HCT116 (cell line): ENCODE data around the gene FBXO34. TPM values are rescaled to one million over a fixed set of nuclear protein-coding genes. Genes with fewer than 3 reads are reported as not detected.

Experiments
- ATAC-seq: fragments of 200-7000 bp; cut with Tn5 transposase; 2 replicates; pipeline ENCODE4 v1.9.1; 2020; ENCODE audit warnings: mild to moderate bottlenecking, moderate library complexity
- BruUV-seq: library from RNA; stranded (reverse); fragments of 400-500 nt; replicated peaks from 2 replicates; lab custom pipeline; 2021; lab: Mats Ljungman, UMichigan
- CTCF ChIA-PET: fragments of 300-600 bp; sonication (Branson Sonifier 250); formaldehyde crosslinking; loops from one replicate; lab custom pipeline; 2021; ENCODE audit warnings: antibody characterized with exemption; lab: Charles Lee
- POLR2A ChIA-PET: fragments of 300-600, 350-600 bp; sonication (Branson Sonifier 250); formaldehyde crosslinking; loops from one replicate; lab custom pipeline; 2021; ENCODE audit warnings: antibody characterized with exemption; lab: Charles Lee
- RAD21 ChIA-PET, 2 experiments: fragments of 300-600 bp; sonication (Branson Sonifier 250); formaldehyde crosslinking; loops; one replicate each; lab custom pipeline; 2023; ENCODE audit warnings: low total read pairs in 2 of 2; ENCODE audit not compliant: uncharacterized antibody in 2 of 2, unreplicated experiment in 2 of 2, low non-redundant PET in 1 of 2; lab: Charles Lee
- DNase-seq: peaks from one replicate; pipeline ENCODE4 v3.0.0-alpha.2; 2010; ENCODE audit warnings: low read depth, low spot score
- H2AFZ ChIP-seq: fragments of 200-600 bp; shearing (Covaris generic), sonication (generic); 2 replicates; pipeline ENCODE4 v1.6.1; 2017; ENCODE audit warnings: low read depth, mixed run types, mixed read lengths, antibody characterized with exemption, low read length; ENCODE audit not compliant: poor library complexity, severe bottlenecking
- H3K27ac ChIP-seq: 2 replicates; pipeline ENCODE4 v1.5.1; 2012; ENCODE audit warnings: low read depth, low read length
- H3K27me3 ChIP-seq: fragments of 200-600 bp; sonication (generic); 2 replicates; pipeline ENCODE4 v1.6.1; 2016; ENCODE audit warnings: mixed run types, low read length, mixed read lengths; ENCODE audit not compliant: insufficient read depth
- H3K36me3 ChIP-seq, 2 experiments: fragments of 200-500 bp in 1 of 2; fragments of 200-600 bp in 1 of 2; sonication (Bioruptor generic) in 1 of 2; sonication (generic) in 1 of 2; 2 replicates each; pipeline versions ENCODE4 v1.5.1 to v1.6.1; 2014 to 2016; ENCODE audit warnings: low read length in 2 of 2, inconsistent platforms in 1 of 2, mixed read lengths in 1 of 2, mixed run types in 1 of 2; ENCODE audit not compliant: insufficient read depth in 2 of 2, control insufficient read depth in 1 of 2
- H3K4me1 ChIP-seq, 2 experiments: fragments of 200-600 bp in 1 of 2; sonication (generic) in 1 of 2; 2 replicates each; pipeline versions ENCODE4 v1.5.1 to v1.6.1; 2012 to 2017; ENCODE audit warnings: low read length in 2 of 2, inconsistent platforms in 1 of 2, mild to moderate bottlenecking in 1 of 2, mixed read lengths in 1 of 2, mixed run types in 1 of 2, moderate library complexity in 1 of 2; ENCODE audit not compliant: insufficient read depth in 2 of 2, control insufficient read depth in 1 of 2
- H3K4me2 ChIP-seq: fragments of 200-600 bp; sonication (generic); 2 replicates; pipeline ENCODE4 v1.6.1; 2017; ENCODE audit warnings: mixed run types, low read length, mixed read lengths
- H3K4me3 ChIP-seq, 2 experiments: fragments of 200-600 bp in 1 of 2; sonication (generic) in 1 of 2; replicated peaks in 1 of 2; 2 replicates each; pipeline ENCODE4 v1.5.1; 2011 to 2016; ENCODE audit warnings: low read length in 2 of 2, control low read depth in 1 of 2, low read depth in 1 of 2, mild to moderate bottlenecking in 1 of 2, mixed read lengths in 1 of 2, mixed run types in 1 of 2
- H3K79me2 ChIP-seq: fragments of 200-600 bp; sonication (generic); 2 replicates; pipeline ENCODE4 v1.6.1; 2017; ENCODE audit warnings: mild to moderate bottlenecking, mixed run types, low read length, moderate library complexity, mixed read lengths; ENCODE audit not compliant: insufficient read depth
- H3K9ac ChIP-seq: fragments of 200-600 bp; sonication (generic); 2 replicates; pipeline ENCODE4 v1.6.1; 2016; ENCODE audit warnings: low read length, mixed read lengths
- H3K9me2 ChIP-seq: fragments of 200-600 bp; sonication (generic), shearing (Covaris generic); 2 replicates; pipeline ENCODE4 v1.6.1; 2017; ENCODE audit warnings: mixed run types, mild to moderate bottlenecking, moderate library complexity; ENCODE audit not compliant: insufficient read depth
- H3K9me3 ChIP-seq, 2 experiments: fragments of 200-500 bp in 1 of 2; fragments of 200-600 bp in 1 of 2; sonication (Bioruptor generic) in 1 of 2; sonication (generic) in 1 of 2; 2 replicates each; pipeline ENCODE4 v1.6.1; 2014 to 2017; ENCODE audit warnings: low read length in 2 of 2, mixed read lengths in 2 of 2, inconsistent platforms in 1 of 2, low read depth in 1 of 2, mild to moderate bottlenecking in 1 of 2, mixed run types in 1 of 2, moderate library complexity in 1 of 2; ENCODE audit not compliant: control insufficient read depth in 1 of 2, insufficient read depth in 1 of 2
- H4K20me1 ChIP-seq: fragments of 200-600 bp; sonication (generic), shearing (Covaris generic); 2 replicates; pipeline ENCODE4 v1.6.1; 2017; ENCODE audit warnings: mixed run types, mild to moderate bottlenecking, moderate library complexity; ENCODE audit not compliant: insufficient read depth
- CEBPB ChIP-seq: IDR thresholded peaks from 2 replicates; pipeline ENCODE4 v1.6.1; 2012; ENCODE audit warnings: low read depth
- EGR1 ChIP-seq: IDR thresholded peaks from 2 replicates; pipeline ENCODE4 v1.6.1; 2012; ENCODE audit warnings: low read depth
- FOSL1 ChIP-seq: IDR thresholded peaks from 2 replicates; pipeline ENCODE4 v1.6.1; 2012; ENCODE audit warnings: low read depth
- POLR2AphosphoS5 ChIP-seq: IDR thresholded peaks from 2 replicates; pipeline ENCODE4 v1.6.1; 2011; ENCODE audit warnings: mild to moderate bottlenecking, low read depth, low read length, moderate library complexity
- RAD21 ChIP-seq: IDR thresholded peaks from 2 replicates; pipeline ENCODE4 v1.6.1; 2012; ENCODE audit warnings: low read depth, mild to moderate bottlenecking
- SIN3A ChIP-seq: IDR thresholded peaks from 2 replicates; pipeline ENCODE4 v1.6.1; 2012; ENCODE audit warnings: low read depth
- SRF ChIP-seq: IDR thresholded peaks from 2 replicates; pipeline ENCODE4 v1.6.1; 2012; ENCODE audit warnings: low read depth
- ZFX ChIP-seq: fragments of 450-650 bp; IDR thresholded peaks from 2 replicates; pipeline ENCODE4 v1.6.1; 2017
- ZNF274 ChIP-seq: fragments of 200-500 bp; sonication (Bioruptor generic); IDR thresholded peaks from 2 replicates; pipeline ENCODE4 v1.6.1; 2014; ENCODE audit warnings: mild to moderate bottlenecking, low read depth, low read length, inconsistent platforms
- intact Hi-C: fragments of 100-400 bp; cut with micrococcal nuclease; formaldehyde crosslinking; loops from 2 replicates; pipeline ENCODE4 v1.10.0; 2022
- total RNA-seq: library from RNA; stranded (reverse); gene quantifications from one replicate; pipeline ENCODE4 v1.2.1, GENCODE V29; 2021; ENCODE audit not compliant: unreplicated experiment
- TF ChIP-seq, protein P1 (sequence below): IDR thresholded peaks from 2 replicates; pipeline ENCODE4 v1.6.1; 2012
- TF ChIP-seq, protein P2 (sequence below): IDR thresholded peaks from 2 replicates; pipeline ENCODE4 v1.6.1; 2012

The FBXO34 gene
- total RNA-seq, 1 experiment from 2014 or later: 26.9 TPM

DNA sequence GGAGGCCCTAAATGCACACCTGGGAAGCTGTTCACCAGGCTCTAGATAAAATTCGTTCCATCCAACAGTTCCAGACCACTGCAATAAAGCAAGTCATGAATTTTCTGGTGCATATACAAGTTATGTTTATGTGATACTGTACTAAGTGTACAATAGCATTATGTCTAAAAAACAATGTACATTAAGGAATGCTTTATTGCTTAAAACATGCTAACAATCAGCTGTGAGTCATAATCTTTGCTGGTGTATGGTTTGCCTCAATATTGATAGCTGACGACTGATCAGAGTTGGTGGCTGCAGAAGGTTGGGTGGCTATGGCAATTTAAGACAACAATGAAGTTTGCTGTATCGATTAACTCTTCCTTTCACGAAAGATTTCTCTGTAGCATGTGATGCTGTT is 88.1 kb downstream of the FBXO34 start:
- CTCF ChIA-PET: no interaction called here
- intact Hi-C loops: loop anchor here (10.0 kb wide), 1 partner anchor 275 kb away; no protein-coding TSS in a partner anchor
- POLR2A ChIA-PET: no interaction called here

DNA sequence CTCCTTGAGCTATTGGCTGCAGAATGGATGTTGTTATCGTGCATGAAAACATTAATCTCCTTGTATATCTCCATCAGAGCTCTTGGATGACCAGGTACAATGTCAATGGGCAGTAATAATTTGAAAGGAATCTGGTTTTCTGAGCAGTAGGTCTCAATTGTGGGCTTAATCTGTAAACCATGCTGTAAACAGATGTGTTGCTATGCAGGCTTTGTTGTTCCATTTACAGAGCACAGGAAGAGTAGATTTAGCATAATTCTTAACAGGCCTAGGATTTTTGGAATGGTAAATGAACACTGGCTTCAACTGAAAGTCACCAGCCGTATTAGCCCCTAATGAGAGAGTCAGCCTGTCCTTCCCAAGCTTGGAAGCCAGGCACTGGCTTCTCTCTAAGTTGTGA is 90.0 kb downstream of the FBXO34 start:
- ATAC-seq: no peak
- RAD21 ChIA-PET: no interaction called here
- no peaks in the 10 kb centered on the region for H3K79me2 ChIP-seq
- H2AFZ ChIP-seq: no peak overlapping the region
- no peak overlapping the region for H3K4me3 ChIP-seq
- H3K36me3 ChIP-seq: peaks cover 0 to 4% of the 10 kb centered on the region in 2 experiments; a peak in 2 of 4 replicates
- BruUV-seq: no TSS peak
- no peak overlapping the region for H3K4me2 ChIP-seq
- H3K9me2 ChIP-seq: no peaks in the 10 kb centered on the region
- DNase-seq: no peak
- H3K9ac ChIP-seq: no peak overlapping the region
- no peaks in the 10 kb centered on the region for H3K9me3 ChIP-seq
- H3K27ac ChIP-seq: no peak overlapping the region
- TF ChIP-seq FOSL1 (no peak), SIN3A (no peak), EGR1 (no peak), ZNF274 (no peak), CEBPB (no peak), SRF (no peak), POLR2AphosphoS5 (no peak), ZFX (no peak)
- TF ChIP-seq, protein P1, sequence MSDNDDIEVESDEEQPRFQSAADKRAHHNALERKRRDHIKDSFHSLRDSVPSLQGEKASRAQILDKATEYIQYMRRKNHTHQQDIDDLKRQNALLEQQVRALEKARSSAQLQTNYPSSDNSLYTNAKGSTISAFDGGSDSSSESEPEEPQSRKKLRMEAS: no peak
- TF ChIP-seq, protein P2, sequence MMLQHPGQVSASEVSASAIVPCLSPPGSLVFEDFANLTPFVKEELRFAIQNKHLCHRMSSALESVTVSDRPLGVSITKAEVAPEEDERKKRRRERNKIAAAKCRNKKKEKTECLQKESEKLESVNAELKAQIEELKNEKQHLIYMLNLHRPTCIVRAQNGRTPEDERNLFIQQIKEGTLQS: no peak
- no peaks in the 10 kb centered on the region for H3K4me1 ChIP-seq
- POLR2A ChIA-PET: no interaction called here
- intact Hi-C loops: no loop called here
- H4K20me1 ChIP-seq: no peaks in the 10 kb centered on the region
- H3K27me3 ChIP-seq: no peaks in the 10 kb centered on the region
- CTCF ChIA-PET: no interaction called here

More for the DNA sequence above, 88.1 kb downstream of the FBXO34 start:
- RAD21 ChIA-PET: no interaction called here
- no peak overlapping the region for H3K27ac ChIP-seq
- no peak overlapping the region for H3K9ac ChIP-seq
- H3K36me3 ChIP-seq: peaks cover 0 to 6% of the 10 kb centered on the region in 2 experiments; a peak in 1 of 4 replicates
- no peak overlapping the region for H3K4me3 ChIP-seq
- ATAC-seq: no peak
- peaks cover 0 to 3% of the 10 kb centered on the region in 2 experiments; a peak in 1 of 4 replicates for H3K4me1 ChIP-seq
- H3K4me2 ChIP-seq: no peak overlapping the region
- TF ChIP-seq, protein P2: no peak
- TF ChIP-seq ZFX (no peak), POLR2AphosphoS5 (no peak), RAD21 (no peak)
- H4K20me1 ChIP-seq: no peaks in the 10 kb centered on the region
- H2AFZ ChIP-seq: no peak overlapping the region
- no peaks in the 10 kb centered on the region for H3K9me3 ChIP-seq
- H3K79me2 ChIP-seq: no peaks in the 10 kb centered on the region
- H3K9me2 ChIP-seq: no peaks in the 10 kb centered on the region
- DNase-seq: no peak
- H3K27me3 ChIP-seq: no peaks in the 10 kb centered on the region
- BruUV-seq: no TSS peak
